NCI-H2029 treated with DMSO at 0.1 percent for 48 hours (cell line): ENCODE measurements around the gene CRYBA2.

Experiments used
- DNase-seq: peaks from one replicate; lab custom pipeline; 2025; lab: John Stamatoyannopoulos, UW

Gene CRYBA2

DNA sequence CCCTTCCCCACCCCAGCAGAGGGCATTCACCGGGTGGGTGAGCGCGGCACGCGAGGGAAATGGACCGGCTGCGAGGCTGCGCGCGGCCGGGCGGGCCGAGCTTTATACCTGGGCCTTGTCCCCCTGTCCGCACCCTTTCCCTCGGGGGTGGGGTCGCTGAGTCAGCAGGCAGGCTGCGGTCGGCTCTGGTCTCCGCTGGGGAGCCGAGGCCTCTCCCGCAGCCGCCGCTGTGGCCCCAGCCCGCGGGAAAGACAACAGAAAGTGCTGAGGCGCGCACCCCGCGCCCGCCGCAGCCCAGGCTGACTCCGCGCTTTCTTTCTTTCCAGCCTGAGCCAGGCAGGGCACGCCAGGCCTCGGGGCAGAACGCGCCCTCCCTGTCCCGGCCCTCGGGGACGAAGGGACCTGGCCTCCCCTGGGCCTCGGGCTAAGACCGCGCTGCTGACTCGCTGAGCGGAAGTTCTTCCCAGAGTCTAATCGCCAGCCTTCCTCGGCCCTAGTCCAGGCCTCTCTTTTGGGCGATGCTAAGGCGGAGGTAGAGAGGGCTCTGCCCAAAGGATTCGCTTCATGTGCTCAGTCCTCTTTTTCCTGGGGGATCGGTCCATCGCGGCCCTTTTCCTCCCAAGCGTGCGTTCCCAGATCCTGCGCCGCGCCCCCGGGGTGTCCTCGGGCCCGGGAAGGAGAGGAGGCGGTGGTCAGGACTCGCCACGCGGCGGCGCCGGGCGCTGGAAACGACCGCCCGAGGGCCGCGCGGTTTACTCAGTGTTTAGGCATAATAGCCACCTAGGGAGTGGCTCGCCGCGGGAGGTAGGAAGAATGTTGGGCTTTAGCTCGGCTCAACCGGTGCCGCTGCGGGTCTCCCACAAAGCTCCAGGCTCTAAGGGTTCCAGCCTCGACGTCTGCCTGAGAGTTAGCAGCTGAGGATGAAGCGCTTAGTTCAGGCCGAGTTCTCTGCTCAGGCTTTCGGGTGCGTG lies at the start of gene CRYBA2:
Gene CRYBA2, minus strand, starts transcription at position 78 of the 971 bp plus-strand sequence. CDS start 246 bp downstream, outside the sequence.
- no peak for DNase-seq

DNA sequence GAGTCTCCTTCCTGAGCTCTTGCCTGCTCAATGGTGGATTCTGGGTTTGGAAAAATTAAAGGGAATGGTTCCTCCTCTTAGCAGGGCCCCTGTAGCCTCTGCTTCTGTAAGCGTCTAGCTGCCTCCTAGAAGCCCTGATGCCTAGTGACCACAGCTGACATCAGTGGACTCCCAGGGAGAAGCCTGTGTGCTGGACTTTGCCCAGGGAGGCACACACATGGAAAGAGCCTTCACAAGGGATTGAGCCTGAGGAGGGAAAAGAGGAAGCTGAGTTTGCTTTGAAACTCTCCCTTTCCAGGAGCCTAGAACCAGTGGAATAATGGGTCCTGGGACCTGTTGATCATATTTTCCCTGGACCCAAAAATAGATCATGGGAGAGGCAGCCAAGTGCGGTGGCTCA lies 49.5 kb upstream of the CRYBA2 start:
- DNase-seq: no peak

- DNase-seq: no peak
These were observed 48.9 kb upstream of the CRYBA2 start for GRCh38 chr2:219042157-219042556.

GRCh38 chr2:219041252-219041651 lies 48.0 kb upstream of the CRYBA2 start, which contains the start of gene CFAP65:
Gene CFAP65, minus strand, starts transcription at chr2:219041516. Its CDS starts 2,468 bp downstream, at chr2:219039048.
- DNase-seq: no peak

GRCh38 chr2:219038600-219038999 lies 45.4 kb upstream of the CRYBA2 start:
- DNase-seq: no peak

GRCh38 chr2:219037783-219038499 lies 44.7 kb upstream of the CRYBA2 start:
- DNase-seq: no peak

DNA sequence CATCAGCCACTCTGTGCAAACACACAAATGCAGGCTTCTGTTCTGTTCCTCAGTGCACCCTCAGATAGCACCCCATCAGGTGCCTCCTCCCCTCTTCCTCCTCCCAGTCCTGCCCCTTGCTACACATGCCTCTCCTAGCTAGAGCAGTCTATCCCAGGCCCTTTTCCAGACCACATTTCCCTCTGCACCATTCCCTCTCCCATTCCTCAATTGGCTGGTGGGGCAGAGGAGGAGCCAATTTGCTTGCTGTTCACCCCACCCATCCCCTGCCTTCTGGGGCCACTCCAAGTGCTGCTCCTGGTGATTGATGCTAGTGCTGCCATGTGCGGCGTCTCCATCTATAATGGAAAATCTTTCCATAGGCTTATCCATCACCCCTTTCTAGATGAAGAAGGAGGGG lies 42.7 kb upstream of the CRYBA2 start:
- no peak for DNase-seq

- no peak for DNase-seq
These were observed 41.6 kb upstream of the CRYBA2 start for GRCh38 chr2:219034823-219035222.

- no peak for DNase-seq
These were observed 39.0 kb upstream of the CRYBA2 start for GRCh38 chr2:219032051-219032745.

DNA sequence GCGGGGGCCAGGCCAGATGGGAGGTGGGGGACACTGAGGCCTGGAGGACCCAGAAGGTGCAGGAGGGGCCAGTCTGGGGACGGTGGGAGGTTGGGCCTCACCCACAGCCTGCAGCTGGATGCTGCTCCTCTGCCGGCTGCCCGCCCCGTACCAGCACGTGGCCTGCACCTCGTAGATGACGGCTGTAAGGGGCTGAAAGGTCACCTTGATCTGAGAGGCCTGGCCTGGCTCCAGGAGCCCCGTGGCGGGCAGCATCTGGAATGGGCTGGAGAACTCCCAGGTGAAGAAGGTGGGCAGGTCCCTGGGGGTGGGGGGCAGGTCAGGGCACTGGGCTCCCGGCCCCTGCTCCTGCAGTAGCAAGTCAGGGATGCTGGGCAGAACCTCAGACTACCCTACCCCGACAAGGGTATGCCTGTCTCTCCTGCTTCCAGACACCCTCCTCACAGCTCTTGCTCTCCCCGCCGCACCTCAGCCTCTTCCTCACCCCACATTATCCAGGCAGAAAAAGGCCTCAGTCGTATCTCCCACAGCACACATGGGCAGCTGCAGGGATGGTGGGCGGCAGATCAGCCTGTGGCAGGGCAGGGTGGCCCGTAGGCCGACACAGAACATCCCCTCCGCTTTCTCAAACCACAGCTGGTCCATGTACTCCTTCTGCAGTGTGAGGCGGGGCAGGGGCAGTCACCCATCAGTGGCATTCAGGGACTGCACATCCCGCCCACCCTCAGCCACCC lies 38.0 kb upstream of the CRYBA2 start:
- no peak for DNase-seq

GRCh38 chr2:219030177-219030940 lies 37.1 kb upstream of the CRYBA2 start:
- no peak for DNase-seq

DNA sequence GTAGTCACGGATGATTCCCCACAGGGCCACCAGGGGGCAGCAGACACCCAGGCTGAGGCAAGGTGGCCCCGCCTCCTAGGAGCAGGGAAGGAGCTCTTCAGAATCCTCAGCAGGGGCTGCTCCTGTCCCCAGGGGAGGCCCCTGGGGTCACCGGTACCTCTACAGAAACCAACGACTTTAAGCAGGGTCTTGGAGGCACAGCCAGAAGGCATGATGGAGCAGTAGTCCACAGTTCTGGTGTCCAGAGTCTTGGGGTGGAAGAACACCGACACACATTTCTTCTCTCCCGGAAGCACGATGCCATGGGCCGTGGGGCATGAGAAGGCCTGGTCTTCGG lies 36.6 kb upstream of the CRYBA2 start:
- DNase-seq: peak; percentile 38

DNA sequence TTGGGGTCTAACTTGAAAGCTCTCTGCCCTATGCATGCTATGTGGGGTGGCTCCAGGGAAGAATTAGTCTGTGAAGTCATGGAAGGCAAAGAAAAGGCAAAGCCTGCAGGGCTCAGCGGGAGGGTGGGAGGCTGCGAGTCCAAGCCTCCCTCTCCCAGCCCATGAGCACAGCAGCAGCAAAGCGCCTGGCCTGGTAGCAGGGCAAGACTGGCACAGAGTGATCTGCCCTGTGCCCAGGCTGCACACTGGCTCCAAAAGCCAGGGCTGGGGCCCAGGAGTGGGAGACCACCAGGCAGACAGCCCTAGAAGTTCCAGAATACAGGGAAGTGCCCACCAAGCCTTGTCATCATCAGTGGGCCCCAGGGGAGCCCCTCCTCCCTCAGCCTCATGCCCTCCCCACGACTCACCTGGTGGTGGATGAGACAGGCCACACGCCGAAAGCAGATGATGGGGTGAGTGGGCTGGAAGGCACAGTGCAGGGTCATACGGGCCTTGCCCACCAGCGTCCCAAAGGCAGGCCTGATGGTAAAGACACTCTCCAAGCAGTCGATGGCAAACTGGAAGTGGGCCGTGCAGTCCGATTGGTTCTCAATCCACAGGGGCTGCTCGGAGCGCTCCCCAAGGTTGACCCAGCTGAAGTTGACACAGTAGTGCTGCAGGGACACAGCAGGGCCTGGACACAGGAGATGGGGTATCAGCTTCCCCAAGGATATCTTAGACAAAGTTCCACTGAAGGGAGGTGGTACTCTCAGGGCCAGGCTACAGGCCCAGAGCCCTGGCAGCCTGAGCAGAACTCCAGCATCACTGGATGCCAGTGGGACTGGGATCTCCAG lies 36.0 kb upstream of the CRYBA2 start:
- DNase-seq: no peak

DNA sequence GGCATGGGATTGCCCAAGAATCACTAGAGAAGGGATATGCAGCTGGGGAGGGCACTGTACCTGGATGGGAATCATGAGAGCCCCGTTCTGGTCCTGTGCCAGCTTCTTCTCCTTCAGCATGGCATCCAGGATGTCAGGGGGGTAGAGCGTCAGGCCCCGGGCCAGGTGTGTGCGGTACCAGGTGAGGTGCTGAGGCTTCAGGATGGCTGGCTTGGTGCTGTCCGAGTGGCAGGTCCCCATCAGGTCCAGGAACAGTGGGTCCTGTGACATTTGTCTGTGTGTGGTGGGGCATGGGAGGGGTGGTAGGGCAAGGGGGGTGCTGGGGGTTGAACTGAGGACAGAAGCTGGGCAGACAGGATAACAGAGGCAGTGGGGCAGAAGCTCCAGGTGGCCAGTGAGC lies 34.9 kb upstream of the CRYBA2 start:
- no peak for DNase-seq

- DNase-seq: no peak
These were observed 34.4 kb upstream of the CRYBA2 start for GRCh38 chr2:219027511-219028055.

DNA sequence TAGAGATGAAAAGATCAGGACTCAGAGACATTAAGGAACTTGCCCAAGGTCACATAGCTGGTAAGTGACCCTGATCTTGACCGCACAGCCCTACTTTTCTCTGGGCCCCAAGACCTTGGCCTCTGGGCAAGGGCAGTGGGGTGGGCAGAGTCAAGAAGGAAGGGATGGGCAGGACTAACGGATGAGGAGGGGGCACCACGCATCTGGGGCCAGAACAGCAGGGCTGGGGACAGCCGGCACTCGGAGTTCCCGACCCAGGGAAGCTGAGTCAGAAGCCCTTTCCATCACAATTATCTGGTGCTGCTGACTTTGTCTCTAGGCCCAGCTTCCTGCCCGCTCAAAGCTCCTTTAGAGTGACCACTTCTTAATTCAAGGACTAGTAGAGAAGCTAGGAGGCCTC lies 33.7 kb upstream of the CRYBA2 start:
- DNase-seq: no peak

DNA sequence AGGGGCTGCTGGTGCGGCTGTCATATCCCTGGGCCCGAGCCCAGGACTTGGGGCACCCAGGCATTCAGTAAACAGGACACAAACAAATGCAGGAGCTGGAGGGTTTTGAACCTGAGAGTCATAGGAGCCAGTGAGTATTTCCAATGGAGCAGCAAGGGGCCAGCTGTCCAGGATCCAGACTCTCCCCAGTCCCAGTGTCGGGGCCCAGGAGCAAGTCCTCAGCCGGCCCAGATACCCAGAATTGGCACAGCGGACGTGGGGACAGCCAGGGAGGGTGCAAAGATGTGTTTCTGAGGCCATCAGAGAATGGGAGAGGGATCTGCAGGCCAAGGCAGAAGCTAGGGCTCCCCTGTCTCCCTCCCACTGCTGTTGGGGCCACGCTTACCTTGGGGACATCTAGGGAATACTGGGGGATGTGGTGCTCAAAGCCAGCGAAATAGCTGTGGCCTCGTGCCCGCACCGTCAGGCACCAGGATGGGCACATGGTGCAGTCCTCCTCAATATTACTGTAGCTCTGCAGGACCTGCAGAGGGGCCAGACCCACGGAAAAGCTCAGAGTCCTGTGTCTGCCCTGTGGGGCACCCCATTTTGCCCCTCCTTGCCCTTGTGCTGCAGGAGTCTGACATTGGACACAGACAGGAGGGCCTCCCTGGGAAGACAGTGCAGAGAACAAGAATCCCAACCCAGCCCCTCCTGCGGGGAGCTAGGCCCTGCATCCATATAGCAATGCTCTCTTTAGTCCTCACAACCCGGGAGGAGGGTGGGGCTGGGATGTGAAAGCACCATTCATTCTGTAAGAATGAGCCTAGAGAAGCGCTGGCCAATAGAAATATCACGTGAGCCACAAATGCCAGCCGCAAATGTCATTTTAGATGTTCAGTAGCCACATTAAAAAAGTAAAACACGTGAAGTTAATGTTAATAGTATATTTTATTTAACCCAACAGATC lies 32.7 kb upstream of the CRYBA2 start:
- DNase-seq: no peak

- DNase-seq: no peak
These were observed 30.8 kb upstream of the CRYBA2 start for GRCh38 chr2:219024059-219024458.
